ENCODE results near the gene DNAJA4.

DNAJA4 gene

GRCh38 chr15:78264304-78265136, at the start of gene DNAJA4:
Gene DNAJA4 (plus strand): TSS chr15:78264562. CDS start chr15:78264764, 202 bp downstream.
- no peaks in the 10 kb centered on the region for H3K36me3 ChIP-seq (replicated peaks)
- DNase-seq (ENCODE audit: low spot score in 2 of 2) = no peak
- H3K4me1 ChIP-seq = no peaks in the 10 kb centered on the region
- H3K9me3 ChIP-seq = no peaks in the 10 kb centered on the region
- no peaks in the 10 kb centered on the region; the same call in 1 of the 2 replicates for H3K27me3 ChIP-seq (ENCODE audit: low read depth)
- no peak within 1 kb of the TSS for H3K4me3 ChIP-seq
- in situ Hi-C loops (cut with MboI; ENCODE audit: low sequenced_read_pairs) = no loop called here

- DNase-seq (ENCODE audit: low spot score in 2 of 2) = no peak
- H3K4me3 ChIP-seq = no peak overlapping the region
Observed at GRCh38 chr15:78216276-78217104, 47.9 kb upstream of the DNAJA4 start.

GRCh38 chr15:78220713-78221112, 43.6 kb upstream of the DNAJA4 start:
- in situ Hi-C loops (cut with MboI; ENCODE audit: low sequenced_read_pairs) = no loop called here
- Histone ChIP-seq H3K4me1 (no peaks in the 10 kb centered on the region), H3K4me3 (no peak overlapping the region), H3K36me3 (replicated peaks) (no peaks in the 10 kb centered on the region), H3K27me3 (ENCODE audit: low read depth) (peaks cover 9% of the 10 kb centered on the region), H3K9me3 (peaks cover 4% of the 10 kb centered on the region)
- no peak for DNase-seq (ENCODE audit: low spot score in 2 of 2)

More at GRCh38 chr15:78216276-78217104, 47.9 kb upstream of the DNAJA4 start:
- H3K9me3 ChIP-seq = no peaks in the 10 kb centered on the region
- H3K4me1 ChIP-seq = 0 out of 2 replicates have a peak, but pooled peaks cover 2% of the 10 kb centered on the region
- peaks cover 6% of the 10 kb centered on the region for H3K27me3 ChIP-seq (ENCODE audit: low read depth)
- in situ Hi-C loops (cut with MboI; ENCODE audit: low sequenced_read_pairs) = no loop called here
- H3K36me3 ChIP-seq (replicated peaks) = no peaks in the 10 kb centered on the region

GRCh38 chr15:78222745-78223395, 41.5 kb upstream of the DNAJA4 start:
- H3K4me1 ChIP-seq = no peaks in the 10 kb centered on the region
- no peak for DNase-seq (ENCODE audit: low spot score in 2 of 2)
- H3K4me3 ChIP-seq = no peak overlapping the region
- no peaks in the 10 kb centered on the region for H3K36me3 ChIP-seq (replicated peaks)
- H3K27me3 ChIP-seq (ENCODE audit: low read depth) = peaks cover 9% of the 10 kb centered on the region
- in situ Hi-C loops (cut with MboI; ENCODE audit: low sequenced_read_pairs) = no loop called here
- peaks cover 4% of the 10 kb centered on the region for H3K9me3 ChIP-seq

DNA sequence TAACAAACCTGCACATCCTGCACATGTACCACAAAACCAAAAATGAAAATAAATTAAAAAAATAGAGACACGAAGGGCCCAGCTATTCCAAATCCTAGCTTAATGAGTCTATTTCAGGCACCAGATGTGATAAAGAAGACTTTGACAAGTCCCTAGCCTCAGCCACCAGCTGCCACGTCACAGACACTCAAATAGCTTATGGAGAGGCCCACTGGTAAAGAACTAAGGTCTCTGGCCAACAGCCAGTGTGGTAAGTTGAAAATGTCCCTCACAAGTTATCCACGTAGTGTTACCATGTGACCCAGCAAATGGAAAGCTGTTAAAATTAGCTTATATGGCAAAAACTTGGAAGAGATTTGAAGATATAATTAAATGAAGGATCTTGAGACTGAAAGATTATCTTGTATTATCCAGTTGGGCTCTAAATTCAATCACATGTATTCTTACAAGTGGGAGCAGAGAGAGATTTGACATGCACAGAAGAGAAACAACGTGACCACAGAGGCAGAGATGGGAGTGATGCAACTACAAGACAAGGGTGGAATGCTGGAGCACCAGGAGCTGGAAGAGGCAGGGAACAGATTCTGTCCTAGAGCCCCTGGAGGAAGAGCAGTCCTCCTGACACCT, 40.9 kb upstream of the DNAJA4 start:
- no peak overlapping the region for H3K4me3 ChIP-seq
- no peaks in the 10 kb centered on the region for H3K4me1 ChIP-seq
- H3K9me3 ChIP-seq = peaks cover 4% of the 10 kb centered on the region
- in situ Hi-C loops (cut with MboI; ENCODE audit: low sequenced_read_pairs) = no loop called here
- H3K27me3 ChIP-seq (ENCODE audit: low read depth) = peaks cover 9% of the 10 kb centered on the region
- H3K36me3 ChIP-seq (replicated peaks) = no peaks in the 10 kb centered on the region
- no peak for DNase-seq (ENCODE audit: low spot score in 2 of 2)

GRCh38 chr15:78224023-78224411, 40.3 kb upstream of the DNAJA4 start:
- in situ Hi-C loops (cut with MboI; ENCODE audit: low sequenced_read_pairs) = no loop called here
- Histone ChIP-seq H3K9me3 (peaks cover 4% of the 10 kb centered on the region), H3K4me1 (no peaks in the 10 kb centered on the region), H3K4me3 (no peak overlapping the region), H3K27me3 (ENCODE audit: low read depth) (peaks cover 9% of the 10 kb centered on the region), H3K36me3 (replicated peaks) (no peaks in the 10 kb centered on the region)
- no peak for DNase-seq (ENCODE audit: low spot score in 2 of 2)

DNA sequence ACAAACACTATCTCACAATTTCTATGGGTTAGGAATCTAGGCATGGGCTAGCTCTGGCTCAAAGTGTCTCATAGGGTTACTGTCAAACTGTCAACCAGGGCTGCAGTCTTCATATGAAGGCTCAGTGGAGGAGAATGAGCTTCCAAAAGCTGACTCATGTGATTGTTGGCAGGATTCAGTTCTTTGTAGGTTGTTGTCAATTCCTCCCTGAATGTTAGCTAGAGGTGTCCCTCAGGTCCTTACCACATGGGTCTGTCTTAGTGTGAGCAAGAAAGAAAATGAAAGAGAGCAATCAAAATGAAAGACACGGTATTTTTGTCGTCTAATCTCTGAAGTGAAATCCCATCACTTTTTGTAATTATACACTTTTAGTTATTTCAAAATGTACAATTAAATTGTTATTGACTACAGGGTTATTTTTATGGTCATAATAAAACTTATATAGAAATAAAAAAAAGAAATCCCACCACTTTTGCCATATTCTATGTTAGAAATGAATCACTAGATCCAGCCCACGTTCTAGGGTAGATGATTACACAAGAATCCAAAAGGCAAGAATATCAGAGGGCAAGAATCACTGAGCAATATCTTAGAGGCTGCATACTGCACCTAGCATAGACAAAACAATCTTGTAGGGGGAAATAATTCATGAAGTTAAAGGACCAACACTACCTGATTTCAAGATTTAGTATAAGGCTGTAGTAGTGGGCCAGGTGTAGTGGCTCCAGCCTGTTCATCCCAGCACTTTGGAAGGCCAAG, 38.4 kb upstream of the DNAJA4 start:
- Histone ChIP-seq H3K4me3 (no peak overlapping the region), H3K4me1 (no peaks in the 10 kb centered on the region), H3K27me3 (ENCODE audit: low read depth) (0 out of 2 replicates have a peak, but pooled peaks cover 3% of the 10 kb centered on the region), H3K9me3 (peaks cover 4% of the 10 kb centered on the region), H3K36me3 (replicated peaks) (no peaks in the 10 kb centered on the region)
- in situ Hi-C loops (cut with MboI; ENCODE audit: low sequenced_read_pairs) = no loop called here
- DNase-seq (ENCODE audit: low spot score in 2 of 2) = no peak

- Histone ChIP-seq H3K4me3 (no peak overlapping the region), H3K36me3 (replicated peaks) (no peaks in the 10 kb centered on the region), H3K9me3 (peaks cover 4% of the 10 kb centered on the region), H3K27me3 (ENCODE audit: low read depth) (0 out of 2 replicates have a peak, but pooled peaks cover 1% of the 10 kb centered on the region), H3K4me1 (no peaks in the 10 kb centered on the region)
- no peak for DNase-seq (ENCODE audit: low spot score in 2 of 2)
- in situ Hi-C loops (cut with MboI; ENCODE audit: low sequenced_read_pairs) = no loop called here
Observed at GRCh38 chr15:78228356-78228996, 35.9 kb upstream of the DNAJA4 start.

GRCh38 chr15:78229431-78230406, 34.6 kb upstream of the DNAJA4 start:
- peaks cover 7% of the 10 kb centered on the region for H3K4me1 ChIP-seq
- no peak for DNase-seq (ENCODE audit: low spot score in 2 of 2)
- no peak overlapping the region for H3K4me3 ChIP-seq
- H3K36me3 ChIP-seq (replicated peaks) = no peaks in the 10 kb centered on the region
- H3K27me3 ChIP-seq (ENCODE audit: low read depth) = no peaks in the 10 kb centered on the region
- H3K9me3 ChIP-seq = peaks cover 4% of the 10 kb centered on the region
- in situ Hi-C loops (cut with MboI; ENCODE audit: low sequenced_read_pairs) = no loop called here

DNA sequence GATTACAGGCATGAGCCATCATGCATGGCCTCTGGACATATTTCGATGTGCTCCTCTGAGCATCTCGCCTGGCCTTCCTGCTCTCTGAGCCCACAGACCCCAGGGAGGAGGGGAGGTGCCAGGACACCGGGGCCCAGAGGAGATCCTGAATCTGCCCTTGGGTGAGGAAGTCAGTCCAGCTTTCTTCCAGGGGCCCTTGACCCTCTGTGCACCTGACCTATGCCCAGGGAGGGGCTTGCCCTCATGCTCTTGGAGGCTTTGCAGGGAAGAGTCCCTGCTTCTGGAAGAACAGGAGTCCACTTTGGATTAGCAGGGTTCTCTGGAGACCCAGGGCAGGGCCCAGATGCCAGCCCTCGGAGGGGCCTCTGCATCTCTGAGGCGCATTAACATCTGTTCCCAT, 31.4 kb upstream of the DNAJA4 start:
- Histone ChIP-seq H3K4me3 (no peak overlapping the region), H3K27me3 (ENCODE audit: low read depth) (no peaks in the 10 kb centered on the region), H3K4me1 (peaks cover 11% of the 10 kb centered on the region), H3K9me3 (no peaks in the 10 kb centered on the region), H3K36me3 (replicated peaks) (no peaks in the 10 kb centered on the region)
- DNase-seq (ENCODE audit: low spot score in 2 of 2) = no peak
- in situ Hi-C loops (cut with MboI; ENCODE audit: low sequenced_read_pairs) = no loop called here

- Histone ChIP-seq H3K4me1 (peaks cover 11% of the 10 kb centered on the region), H3K36me3 (replicated peaks) (no peaks in the 10 kb centered on the region), H3K4me3 (no peak overlapping the region), H3K27me3 (ENCODE audit: low read depth) (no peaks in the 10 kb centered on the region), H3K9me3 (no peaks in the 10 kb centered on the region)
- no peak for DNase-seq (ENCODE audit: low spot score in 2 of 2)
- in situ Hi-C loops (cut with MboI; ENCODE audit: low sequenced_read_pairs) = no loop called here
Observed at GRCh38 chr15:78233496-78233895, 30.9 kb upstream of the DNAJA4 start.
